SJSA1 (cell line): ENCODE results near the gene CRYBA4. TPM values are rescaled to one million over a fixed set of nuclear protein-coding genes. Genes with fewer than 3 reads are reported as not detected.

ENCODE experiments used
- DNase-seq, 2 experiments: peaks; one replicate each; pipeline ENCODE4 v3.0.0-alpha.2; 2015 to 2020; ENCODE audit warnings: low spot score in 2 of 2, low read depth in 1 of 2
- H3K27ac ChIP-seq: fragments of 250-450 bp; sonication (Bioruptor Pico); 2 replicates; pipeline ENCODE4 v1.5.1; 2020; ENCODE audit warnings: mild to moderate bottlenecking, moderate library complexity
- H3K27me3 ChIP-seq: fragments of 250-450 bp; sonication (Bioruptor Pico); replicated peaks from 2 replicates; pipeline ENCODE4 v1.5.1; 2020; ENCODE audit warnings: mild to moderate bottlenecking, moderate library complexity
- H3K36me3 ChIP-seq: fragments of 250-450 bp; sonication (Bioruptor Pico); 2 replicates; pipeline ENCODE4 v1.5.1; 2020; ENCODE audit warnings: mild to moderate bottlenecking
- H3K4me1 ChIP-seq: fragments of 250-450 bp; sonication (Bioruptor Pico); replicated peaks from 2 replicates; pipeline ENCODE4 v1.6.1; 2021; ENCODE audit warnings: mild to moderate bottlenecking
- H3K4me3 ChIP-seq: fragments of 250-450 bp; sonication (Bioruptor Pico); 2 replicates; pipeline ENCODE4 v1.5.1; 2020; ENCODE audit warnings: mild to moderate bottlenecking
- H3K9me3 ChIP-seq: fragments of 250-450 bp; sonication (Bioruptor Pico); replicated peaks from 2 replicates; pipeline ENCODE4 v1.5.1; 2020; ENCODE audit warnings: mild to moderate bottlenecking
- total RNA-seq: library from RNA; depleted of rRNA; stranded (reverse); fragments of >200 nt; shearing (Covaris generic); gene quantifications from 2 replicates; pipeline ENCODE4 v1.2.3, GENCODE V29; 2014

Gene CRYBA4
- total RNA-seq, 1 experiment from 2014 or later = not detected

DNA sequence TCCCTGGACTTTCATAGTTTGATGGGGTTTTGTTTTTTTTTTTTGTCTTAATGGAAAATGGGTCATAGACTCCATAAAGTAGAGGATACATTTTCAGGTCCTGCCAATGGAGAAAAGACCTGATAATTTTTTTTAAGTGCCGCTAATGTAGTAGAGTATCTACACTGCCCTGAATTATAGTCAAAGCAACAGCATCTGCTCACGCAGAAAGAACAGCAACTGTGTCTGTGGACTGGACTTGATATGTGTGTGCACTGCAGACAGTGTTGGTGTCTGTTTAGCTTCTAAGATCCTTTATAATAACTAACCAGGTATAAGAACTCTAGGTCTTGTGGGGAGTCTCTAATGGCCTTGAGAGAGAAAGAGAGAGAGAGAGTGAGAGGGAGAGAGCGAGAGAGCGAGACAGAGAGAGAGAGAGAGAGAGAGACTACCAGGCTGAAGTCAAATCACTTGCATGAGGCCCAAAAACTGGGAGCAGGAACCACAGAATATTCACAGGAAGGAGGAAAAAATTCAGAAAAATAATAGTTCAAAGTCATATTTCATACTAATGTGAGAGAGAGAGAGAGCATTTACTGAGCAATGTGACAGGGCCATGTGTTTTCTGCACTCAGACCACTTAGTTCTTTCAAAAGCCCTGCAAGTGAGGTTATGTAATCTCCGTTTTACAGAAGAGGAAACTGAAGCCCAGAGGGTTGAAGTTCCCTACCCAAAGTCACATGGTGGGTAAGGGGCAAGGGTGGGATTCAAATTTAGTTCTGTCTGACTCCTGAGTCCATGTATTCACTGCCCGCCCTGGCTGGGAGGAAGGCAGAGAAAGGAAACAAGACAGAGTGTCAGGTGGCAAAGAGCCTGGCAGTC is 27.0 kb downstream of the CRYBA4 start:
- no peak overlapping the region for H3K27ac ChIP-seq
- no peaks in the 10 kb centered on the region for H3K36me3 ChIP-seq
- 0 out of 2 replicates have a peak, but pooled peaks cover 7% of the 10 kb centered on the region for H3K4me1 ChIP-seq
- H3K9me3 ChIP-seq = no peaks in the 10 kb centered on the region
- H3K4me3 ChIP-seq = no peak overlapping the region
- DNase-seq = no peak
- H3K27me3 ChIP-seq = peaks cover 27% of the 10 kb centered on the region

- H3K36me3 ChIP-seq = no peaks in the 10 kb centered on the region
- H3K27me3 ChIP-seq = peaks cover 27% of the 10 kb centered on the region
- no peaks in the 10 kb centered on the region for H3K4me1 ChIP-seq
- no peaks in the 10 kb centered on the region for H3K9me3 ChIP-seq
- no peak for DNase-seq
- no peak overlapping the region for H3K4me3 ChIP-seq
- H3K27ac ChIP-seq = no peak overlapping the region
Measured at GRCh38 chr22:26650722-26651421, 29.1 kb downstream of the CRYBA4 start.

- H3K9me3 ChIP-seq = no peaks in the 10 kb centered on the region
- H3K27me3 ChIP-seq = peaks cover 31% of the 10 kb centered on the region
- no peak for DNase-seq
- H3K27ac ChIP-seq = no peak overlapping the region
- H3K4me3 ChIP-seq = no peak overlapping the region
- no peaks in the 10 kb centered on the region for H3K4me1 ChIP-seq
- no peaks in the 10 kb centered on the region for H3K36me3 ChIP-seq
Measured at GRCh38 chr22:26651815-26652214, 30.1 kb downstream of the CRYBA4 start.

- peaks cover 35% of the 10 kb centered on the region for H3K27me3 ChIP-seq
- H3K27ac ChIP-seq = no peak within 1 kb of the TSS
- DNase-seq = no peak
- no peak within 1 kb of the TSS for H3K4me3 ChIP-seq
- H3K9me3 ChIP-seq = no peaks in the 10 kb centered on the region
- no peaks in the 10 kb centered on the region for H3K36me3 ChIP-seq
- H3K4me1 ChIP-seq = peaks cover 26% of the 10 kb centered on the region
Measured at GRCh38 chr22:26656891-26657851, 35.4 kb downstream of the CRYBA4 start, which contains the start of gene MIAT. MIAT (plus strand) TSS chr22:26657588.

- H3K4me1 ChIP-seq = peaks cover 26% of the 10 kb centered on the region
- H3K27me3 ChIP-seq = peaks cover 29% of the 10 kb centered on the region
- no peak for DNase-seq
- H3K36me3 ChIP-seq = no peaks in the 10 kb centered on the region
- H3K4me3 ChIP-seq = no peak overlapping the region
- H3K27ac ChIP-seq = no peak overlapping the region
- H3K9me3 ChIP-seq = no peaks in the 10 kb centered on the region
Measured at GRCh38 chr22:26658161-26658560, 36.4 kb downstream of the CRYBA4 start.

GRCh38 chr22:26658671-26659478 is 37.1 kb downstream of the CRYBA4 start:
- DNase-seq = peak; percentile 54 to 83
- Histone ChIP-seq H3K4me1 (peaks cover 26% of the 10 kb centered on the region), H3K36me3 (no peaks in the 10 kb centered on the region), H3K27me3 (peaks cover 24% of the 10 kb centered on the region), H3K4me3 (no peak overlapping the region), H3K27ac (no peak overlapping the region), H3K9me3 (no peaks in the 10 kb centered on the region)

- Histone ChIP-seq H3K36me3 (no peaks in the 10 kb centered on the region), H3K4me3 (no peak overlapping the region), H3K4me1 (peaks cover 29% of the 10 kb centered on the region), H3K9me3 (no peaks in the 10 kb centered on the region), H3K27me3 (peaks cover 24% of the 10 kb centered on the region), H3K27ac (no peak overlapping the region)
- no peak for DNase-seq
Measured at GRCh38 chr22:26660356-26660755, 38.6 kb downstream of the CRYBA4 start.

DNA sequence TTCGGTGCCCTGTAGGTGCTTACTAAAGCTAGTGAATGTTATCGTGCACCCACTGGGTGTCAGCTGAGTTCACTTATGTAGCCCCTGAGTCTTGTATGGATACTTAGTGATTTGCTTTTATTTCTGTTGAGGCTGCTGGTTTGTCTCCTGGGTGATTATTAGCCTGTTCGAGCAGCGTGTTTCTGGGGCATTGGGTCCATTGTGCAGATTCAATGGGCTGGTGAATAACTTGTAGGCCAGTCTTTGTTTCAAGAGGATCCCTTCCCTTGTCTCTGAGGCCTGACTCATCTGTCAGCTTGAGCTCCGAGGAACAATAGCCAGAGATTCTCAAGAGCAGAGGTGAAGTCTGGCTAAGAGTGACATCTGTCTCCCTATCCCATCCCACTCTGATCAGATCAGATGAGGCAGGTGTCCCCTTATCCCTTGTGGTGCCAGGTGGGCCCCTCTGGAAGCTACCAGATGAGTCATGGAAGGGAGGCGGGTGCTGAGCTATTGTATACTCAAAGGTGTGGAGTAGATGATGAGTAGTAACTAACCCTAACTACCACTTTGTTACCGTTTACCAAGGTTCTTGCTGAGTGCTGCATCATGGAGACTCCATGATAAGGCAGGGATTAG is 39.3 kb downstream of the CRYBA4 start:
- no peaks in the 10 kb centered on the region for H3K9me3 ChIP-seq
- peaks cover 36% of the 10 kb centered on the region for H3K4me1 ChIP-seq
- no peak for DNase-seq
- H3K36me3 ChIP-seq = no peaks in the 10 kb centered on the region
- H3K27me3 ChIP-seq = peaks cover 24% of the 10 kb centered on the region
- no peak overlapping the region for H3K27ac ChIP-seq
- H3K4me3 ChIP-seq = no peak overlapping the region

GRCh38 chr22:26662160-26662559 is 40.4 kb downstream of the CRYBA4 start:
- no peak overlapping the region for H3K27ac ChIP-seq
- no peaks in the 10 kb centered on the region for H3K36me3 ChIP-seq
- peaks cover 15% of the 10 kb centered on the region for H3K27me3 ChIP-seq
- no peak for DNase-seq
- H3K9me3 ChIP-seq = no peaks in the 10 kb centered on the region
- H3K4me1 ChIP-seq = peaks cover 34% of the 10 kb centered on the region
- H3K4me3 ChIP-seq = no peak overlapping the region

DNA sequence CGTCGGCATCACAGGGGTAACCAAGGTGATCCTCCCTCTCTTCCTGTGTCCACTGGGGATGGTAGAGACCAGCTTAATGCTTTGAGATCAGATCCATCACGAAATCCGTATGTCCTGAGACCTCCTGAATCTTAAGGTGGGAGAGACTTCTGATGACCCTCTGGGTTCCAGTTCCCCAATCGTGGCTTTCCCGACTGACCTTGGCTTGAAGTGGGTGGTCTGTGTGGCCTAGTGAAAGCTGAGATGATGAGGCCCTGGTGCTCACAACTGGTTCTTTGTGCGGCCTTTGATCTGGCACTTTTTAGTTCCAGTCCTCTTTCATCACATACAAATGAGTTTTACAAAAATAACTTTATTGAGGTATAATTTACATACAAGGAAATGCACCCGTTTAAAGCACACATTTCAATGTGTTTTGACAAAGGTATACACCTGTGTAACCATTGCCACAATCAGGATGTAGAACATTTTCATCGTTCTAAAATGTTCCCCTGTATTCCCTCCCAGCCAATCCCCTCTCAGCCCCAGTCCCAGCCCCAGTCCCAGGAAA is 41.7 kb downstream of the CRYBA4 start:
- DNase-seq = no peak
- H3K4me1 ChIP-seq = peaks cover 27% of the 10 kb centered on the region

GRCh38 chr22:26665813-26666231 is 44.1 kb downstream of the CRYBA4 start:
- H3K36me3 ChIP-seq = no peaks in the 10 kb centered on the region
- H3K27ac ChIP-seq = no peak overlapping the region
- no peak for DNase-seq
- H3K4me1 ChIP-seq = peaks cover 17% of the 10 kb centered on the region
- no peak overlapping the region for H3K4me3 ChIP-seq
- no peaks in the 10 kb centered on the region for H3K27me3 ChIP-seq
- no peaks in the 10 kb centered on the region for H3K9me3 ChIP-seq

More for the DNA sequence above, 41.7 kb downstream of the CRYBA4 start:
- Histone ChIP-seq H3K4me3 (no peak overlapping the region), H3K9me3 (no peaks in the 10 kb centered on the region), H3K27ac (no peak overlapping the region), H3K36me3 (no peaks in the 10 kb centered on the region), H3K27me3 (peaks cover 4% of the 10 kb centered on the region)

DNA sequence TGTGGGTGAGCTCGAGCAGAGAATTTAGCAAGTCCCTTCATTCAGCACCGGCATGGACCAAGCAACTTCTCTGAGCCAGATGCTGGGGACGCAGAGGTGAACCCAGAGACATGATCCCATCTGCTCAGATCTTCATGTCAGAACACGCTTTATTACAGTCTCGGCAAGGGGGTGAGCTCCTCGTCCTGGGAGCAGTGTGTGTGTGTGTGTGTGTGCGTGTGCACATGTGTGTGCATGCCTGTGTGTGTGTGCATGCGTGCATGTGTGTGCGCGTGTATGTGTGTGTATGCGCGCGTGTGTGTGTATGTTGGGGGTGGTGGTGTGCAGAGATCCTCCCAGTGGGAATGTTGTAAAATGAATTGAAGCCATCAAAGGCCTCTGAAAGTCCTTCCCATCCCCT is 45.4 kb downstream of the CRYBA4 start:
- Histone ChIP-seq H3K4me3 (no peak overlapping the region), H3K9me3 (no peaks in the 10 kb centered on the region), H3K36me3 (no peaks in the 10 kb centered on the region), H3K27ac (no peak overlapping the region), H3K27me3 (no peaks in the 10 kb centered on the region), H3K4me1 (peaks cover 15% of the 10 kb centered on the region)
- no peak for DNase-seq
